Endometrium (tissue), 2 donors: ENCODE measurements around the gene ATOSB.

ENCODE experiments used
- FAIRE-seq: peaks from 2 replicates; lab custom pipeline; 2012; peaks lifted over from hg19 to GRCh38; lab: Jason Lieb, UNC
- donor health status: control.
- donor health status: control.

Gene ATOSB

DNA sequence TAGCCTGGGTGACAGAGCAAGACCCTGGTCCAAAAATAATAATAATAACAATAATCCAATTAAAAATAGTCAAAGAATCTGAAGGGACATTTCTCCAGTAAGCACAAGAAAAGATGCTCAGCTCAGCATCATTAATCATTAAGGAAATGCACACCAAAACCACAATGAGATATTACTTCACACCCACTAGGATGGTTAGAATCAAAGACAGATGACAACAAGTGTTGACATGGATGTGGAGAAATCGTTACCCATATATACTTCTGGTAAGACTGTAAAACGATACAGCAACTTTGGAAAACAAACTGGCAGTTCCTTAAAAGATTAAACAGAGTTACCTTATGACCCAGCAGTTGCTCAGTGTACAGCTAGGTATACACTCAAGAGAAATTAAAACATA lies 30.6 kb downstream of the ATOSB start:
- FAIRE-seq: no peak

DNA sequence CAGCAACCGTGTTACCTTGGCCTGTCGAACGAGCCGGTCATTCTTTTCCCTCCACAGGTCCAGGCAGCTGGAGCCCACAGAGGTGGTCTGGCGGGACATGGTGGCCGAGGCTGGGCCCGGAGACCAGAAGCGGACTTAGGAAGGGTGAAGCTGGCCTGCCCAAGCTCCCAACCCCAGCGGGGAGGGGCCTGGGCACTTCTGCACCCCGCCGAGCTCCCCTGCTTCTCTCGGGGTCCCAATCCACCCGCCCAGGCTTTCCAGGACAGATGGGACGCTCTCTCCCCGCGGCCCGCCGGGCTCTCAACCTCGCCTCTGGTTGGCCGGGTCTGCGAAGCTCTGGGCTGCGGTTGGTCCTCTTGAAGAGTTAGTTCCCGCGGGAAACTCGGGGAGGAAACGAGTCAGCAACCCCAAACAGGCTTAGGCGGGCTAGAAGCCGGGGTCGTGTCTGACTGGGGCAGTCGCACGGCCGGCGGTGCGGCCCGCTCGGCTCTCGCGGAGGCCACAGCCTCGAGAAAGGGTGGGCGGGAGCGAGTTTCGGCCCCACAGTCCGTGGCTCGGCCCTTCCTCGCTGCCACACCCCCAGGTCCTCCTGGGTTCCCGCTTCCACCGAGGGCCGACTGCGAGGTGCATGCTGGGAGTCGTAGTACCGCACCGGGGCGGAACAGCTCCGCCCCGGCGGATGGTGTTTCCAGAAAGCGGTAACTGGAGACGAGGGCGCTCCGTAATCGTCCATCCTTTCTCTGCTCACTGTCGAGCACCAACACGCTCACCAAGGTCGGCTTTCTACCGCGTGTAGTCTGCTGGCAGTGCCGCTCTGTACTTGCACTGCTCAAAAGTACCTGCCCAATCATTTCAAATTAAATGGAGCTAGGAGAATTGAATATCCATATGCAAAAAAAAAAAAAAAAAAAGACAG lies 36.0 kb downstream of the ATOSB start, which contains the start of gene FANCG:
Gene FANCG (minus strand): TSS at position 517 of the 916 bp plus-strand sequence. CDS start 418 bp downstream, at position 99.
- FAIRE-seq: peak; percentile 21

GRCh38 chr9:35079041-35079425 lies 36.6 kb downstream of the ATOSB start:
- FAIRE-seq: no peak

GRCh38 chr9:35078066-35078465 lies 37.6 kb downstream of the ATOSB start:
- FAIRE-seq: no peak

DNA sequence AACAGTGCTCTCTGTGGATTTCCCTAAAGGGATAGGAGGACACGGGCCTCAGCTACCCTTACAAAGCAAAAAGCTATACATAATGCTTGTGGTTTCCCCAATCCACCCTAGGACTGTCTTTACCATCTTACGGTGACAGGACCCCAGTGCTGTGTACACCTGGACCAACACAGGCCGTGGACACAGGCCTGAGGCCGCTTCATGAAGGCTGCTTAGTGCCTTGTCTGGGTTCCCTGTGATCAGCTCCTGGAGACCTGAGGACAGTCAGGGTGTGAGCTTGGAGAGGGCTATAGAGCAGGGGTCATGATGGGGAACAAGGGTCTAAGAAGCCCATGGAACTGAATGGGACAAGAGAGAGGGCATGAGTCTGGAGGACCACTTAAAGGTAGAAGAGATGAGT lies 38.8 kb downstream of the ATOSB start:
- FAIRE-seq: no peak

- FAIRE-seq: no peak
These were observed 40.3 kb downstream of the ATOSB start for GRCh38 chr9:35075358-35075757.

DNA sequence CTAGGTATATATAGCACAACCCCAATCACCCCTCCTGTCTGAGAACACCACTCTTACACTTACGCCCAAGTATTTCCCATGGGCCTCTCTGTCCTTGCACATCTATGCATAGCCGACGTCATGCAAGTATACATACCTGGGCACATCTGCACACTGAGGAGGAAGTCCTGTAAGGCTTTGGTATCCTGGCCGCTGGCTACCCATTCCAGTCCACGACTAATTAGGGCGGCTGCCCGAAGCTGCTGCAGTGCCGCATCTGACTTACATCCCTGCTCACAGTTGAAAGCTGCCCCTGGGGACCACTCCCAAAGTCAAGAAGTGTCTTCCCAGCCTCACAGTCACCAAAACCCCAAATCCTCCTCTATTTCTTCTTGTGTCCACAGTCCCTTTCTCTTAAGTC lies 40.9 kb downstream of the ATOSB start:
- no peak for FAIRE-seq

DNA sequence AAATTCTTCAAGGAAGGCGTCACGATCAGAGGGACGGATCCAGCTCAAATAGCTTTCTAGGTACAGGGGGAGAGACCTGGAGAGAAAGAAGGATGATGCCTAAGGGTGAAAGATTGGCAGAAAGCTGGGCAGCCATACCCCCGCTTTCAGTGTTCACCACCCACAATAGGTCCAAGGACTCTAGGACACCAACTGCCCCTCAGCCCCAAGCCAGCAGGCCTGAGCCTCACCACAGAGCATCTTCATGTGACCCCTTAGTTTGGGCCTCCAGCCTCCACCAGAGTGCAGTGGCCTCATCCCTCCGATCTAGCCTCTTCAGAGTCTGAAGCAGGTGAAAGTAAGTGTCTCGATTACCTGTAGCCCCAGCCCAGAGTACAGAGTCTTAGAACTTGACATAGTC lies 41.5 kb downstream of the ATOSB start:
- no peak for FAIRE-seq

DNA sequence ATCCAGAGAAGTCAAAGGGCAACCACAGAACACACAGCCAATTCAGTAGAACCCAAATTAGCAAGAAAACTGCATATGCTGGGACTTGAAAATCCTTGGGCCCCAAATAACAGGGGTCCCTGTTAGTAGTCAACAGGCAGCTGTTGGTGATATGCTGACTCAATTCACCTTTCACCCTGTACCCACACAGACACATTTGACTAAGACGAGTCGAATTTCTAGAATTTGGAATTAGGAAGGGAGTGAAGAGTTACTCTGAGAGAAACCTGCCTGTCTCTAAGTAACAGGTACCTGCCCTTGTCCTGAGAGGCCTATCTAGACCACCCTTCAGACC lies 42.4 kb downstream of the ATOSB start:
- FAIRE-seq: no peak

DNA sequence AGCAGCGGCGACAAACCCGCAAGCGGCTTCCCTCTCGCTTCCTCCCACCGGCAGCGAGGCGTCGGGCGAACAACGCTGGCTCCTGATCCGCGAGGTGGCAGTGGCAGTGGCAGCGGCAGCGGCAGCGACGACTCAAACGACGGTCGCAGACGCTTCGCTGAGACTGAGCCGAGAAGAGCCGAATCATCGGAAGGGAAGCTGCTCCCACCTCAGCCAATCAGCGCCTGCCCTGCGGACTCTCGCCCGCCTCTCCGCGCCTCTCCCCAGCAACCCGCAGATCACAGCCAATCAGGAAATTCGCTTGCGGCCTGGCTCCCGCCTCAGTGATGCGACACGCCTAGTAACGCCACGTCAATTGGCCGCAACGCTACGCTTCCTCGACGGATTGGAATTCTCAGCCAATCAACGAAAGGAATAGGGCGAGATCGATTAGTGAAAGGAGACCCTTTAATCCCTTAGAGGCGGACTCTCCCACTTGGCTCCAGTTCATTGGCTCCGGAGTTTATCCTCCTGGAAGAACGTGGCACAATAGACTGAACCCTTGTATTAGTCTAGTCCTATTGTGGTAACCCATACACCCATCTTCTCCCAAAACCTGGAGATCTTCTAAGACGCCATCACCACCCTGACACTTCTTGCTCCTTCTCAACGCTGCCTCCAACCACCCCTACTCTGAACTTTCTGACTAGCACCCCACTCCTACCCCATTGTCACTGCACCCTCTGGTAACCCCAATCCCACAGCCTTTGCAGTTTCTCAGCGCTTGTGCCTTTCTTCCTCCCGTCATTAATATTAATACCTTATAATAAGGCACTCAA lies 43.0 kb downstream of the ATOSB start, which contains the start of gene VCP:
Gene VCP (minus strand): TSS at position 165 of the 818 bp plus-strand sequence. CDS start 272 bp downstream, outside the sequence.
- FAIRE-seq: peak; percentile 100

GRCh38 chr9:35071814-35072460 lies 43.7 kb downstream of the ATOSB start:
- no peak for FAIRE-seq

GRCh38 chr9:35070823-35071813 lies 44.5 kb downstream of the ATOSB start:
- FAIRE-seq: no peak

GRCh38 chr9:35069020-35069419 lies 46.6 kb downstream of the ATOSB start:
- no peak for FAIRE-seq

- FAIRE-seq: no peak
These were observed 48.6 kb downstream of the ATOSB start for GRCh38 chr9:35067056-35067455.

- no peak for FAIRE-seq
These were observed 55.0 kb downstream of the ATOSB start for GRCh38 chr9:35060548-35061207.

DNA sequence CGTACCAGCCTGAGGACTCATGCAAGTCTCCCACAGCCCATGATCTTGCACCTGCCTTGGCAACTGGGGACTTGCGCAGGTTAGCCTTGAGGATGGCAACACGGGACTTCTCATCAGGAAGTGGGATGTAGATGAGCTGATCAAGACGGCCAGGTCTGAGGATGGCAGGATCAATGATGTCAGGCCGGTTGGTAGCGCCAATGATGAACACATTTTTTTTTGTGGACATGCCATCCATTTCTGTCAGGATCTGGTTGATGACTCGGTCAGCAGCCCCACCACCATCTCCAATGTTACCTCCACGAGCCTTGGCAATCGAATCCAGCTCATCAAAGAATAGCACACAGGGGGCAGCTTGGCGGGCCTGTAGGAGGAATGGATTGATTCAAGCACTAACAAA lies 56.2 kb downstream of the ATOSB start:
- FAIRE-seq: no peak

DNA sequence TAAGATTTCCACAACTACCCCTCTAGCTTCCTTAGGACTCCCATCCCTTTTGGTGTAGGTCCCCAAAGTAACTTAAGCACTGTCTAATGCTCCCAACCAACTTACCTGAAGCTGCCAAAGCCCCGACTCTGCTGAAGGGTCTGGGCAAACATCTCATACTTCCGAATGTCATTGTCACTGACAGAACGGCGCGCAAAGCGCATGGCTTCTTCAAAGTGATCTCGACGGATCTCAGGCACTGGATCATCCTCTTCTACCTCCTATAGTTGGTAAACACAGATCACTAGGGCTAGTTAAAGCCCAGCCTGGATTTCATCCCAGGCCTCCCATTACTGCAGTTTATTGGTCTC lies 58.4 kb downstream of the ATOSB start:
- no peak for FAIRE-seq

DNA sequence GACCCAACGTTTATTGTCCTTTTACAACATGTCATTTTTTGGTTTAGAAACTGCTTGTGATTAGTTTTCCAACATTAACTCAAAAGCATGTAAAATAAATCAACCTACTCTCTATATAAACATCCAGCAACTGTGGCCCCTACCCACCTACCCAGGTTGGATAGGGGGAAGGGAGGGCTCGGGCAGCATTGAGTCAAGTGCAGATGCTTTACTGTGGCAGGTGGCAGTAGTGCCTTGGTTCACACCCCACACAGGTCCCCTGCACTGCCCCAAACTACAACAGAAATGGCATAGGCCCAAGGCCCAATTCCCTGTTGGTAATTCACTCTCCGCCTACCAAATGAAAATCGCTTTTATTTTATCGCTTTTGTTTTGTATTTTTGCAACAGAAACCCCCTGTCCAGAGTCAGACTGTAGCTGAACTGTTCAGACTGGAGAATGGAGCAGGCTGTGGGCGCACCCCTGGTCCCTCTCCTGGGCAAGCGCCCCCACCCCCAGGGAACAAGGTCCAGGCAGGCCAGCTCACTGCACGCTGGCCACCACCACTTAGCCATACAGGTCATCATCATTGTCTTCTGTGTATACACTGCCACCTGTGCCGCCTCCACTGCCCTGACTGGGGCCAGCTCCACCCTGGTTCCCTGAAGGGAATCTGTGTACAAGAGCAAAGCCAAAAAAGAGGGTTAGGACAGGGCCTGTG lies 58.9 kb downstream of the ATOSB start:
- FAIRE-seq: no peak

- no peak for FAIRE-seq
These were observed 60.6 kb downstream of the ATOSB start for GRCh38 chr9:35054871-35055644.
